Measurements from ENCODE around the gene NMRK2. TPM values are rescaled to one million over a fixed set of nuclear protein-coding genes. Genes with fewer than 3 reads are reported as not detected.

NMRK2 gene
- total and polyA plus RNA-seq, 2 donors (not counting 1 experiment from before 2014, with no cell fraction given): not detected

- no peak overlapping the region for H3K9ac ChIP-seq (ENCODE audit: low read length)
- peak; percentile 37 for DNase-seq
- H3K9me3 ChIP-seq (ENCODE audit: control extremely low read depth in 1 of 3, control insufficient read depth in 2 of 3, insufficient read depth in 1 of 3, low read length in 2 of 3): peaks cover 0 to 4% (median 0%) of the 10 kb centered on the region in 3 donors
- Mint-ChIP-seq H3K9me3 (ENCODE audit: insufficient read depth) (no peaks in the 10 kb centered on the region), H3K4me1 (peaks cover 35% of the 10 kb centered on the region), H3K27me3 (no peaks in the 10 kb centered on the region), H3K4me3 (no peak overlapping the region), H3K27ac (peak overlapping the region; percentile 50)
- H3K36me3 ChIP-seq (replicated peaks in 1 of 2; ENCODE audit: control extremely low read depth in 1 of 2, control insufficient read depth in 1 of 2, extremely low read depth in 1 of 2, insufficient read depth in 2 of 2, low read length in 1 of 2): peaks cover 3 to 84% of the 10 kb centered on the region in 2 experiments
- intact Hi-C loops (cut with micrococcal nuclease): no loop called here
- H2AFZ ChIP-seq (ENCODE audit: insufficient read depth, low read depth, low read length, poor library complexity, severe bottlenecking): no peak overlapping the region
- no peak overlapping the region for H3K4me3 ChIP-seq (ENCODE audit: control extremely low read depth in 1 of 5, extremely low read depth in 1 of 5, insufficient read depth in 1 of 5, low read depth in 2 of 5, low read length in 4 of 5)
- no peak overlapping the region for H3K4me2 ChIP-seq (replicated peaks; ENCODE audit: low read depth, low read length, poor library complexity, severe bottlenecking)
- no peak for TF ChIP-seq EZH2 (IDR thresholded peaks at IDR 0.05; ENCODE audit: borderline replicate concordance, insufficient read depth, low read depth, low read length, poor library complexity, severe bottlenecking)
- TF ChIP-seq CTCF (IDR thresholded peaks at IDR 0.05): no peak
- H4K20me1 ChIP-seq (ENCODE audit: control insufficient read depth, insufficient read depth, low read length, poor library complexity, severe bottlenecking): peaks cover 96% of the 10 kb centered on the region
- H3K4me1 ChIP-seq (ENCODE audit: control insufficient read depth in 2 of 2, insufficient read depth in 2 of 2, low read length in 2 of 2): peaks cover 11 to 18% of the 10 kb centered on the region in 2 donors
- CTCF ChIA-PET: no interaction called here
- peaks cover 43% of the 10 kb centered on the region for H3K79me2 ChIP-seq (ENCODE audit: control insufficient read depth, insufficient read depth, low read length)
- H3K27me3 ChIP-seq (replicated peaks in 1 of 4; ENCODE audit: control extremely low read depth in 1 of 4, control insufficient read depth in 3 of 4, insufficient read depth in 4 of 4, low read length in 3 of 4): no peaks in the 10 kb centered on the region
- no peak for ATAC-seq (ENCODE audit: low read depth)
- POLR2A ChIA-PET: no interaction called here
- no peak overlapping the region for H3K27ac ChIP-seq (ENCODE audit: low read length in 2 of 2)
- WGBS (ENCODE audit: insufficient coverage): 94% methylated on average over 26 of the region's 31 CpGs
These were observed 47.7 kb downstream of the NMRK2 start for GRCh38 chr19:3980353-3981251.

DNA sequence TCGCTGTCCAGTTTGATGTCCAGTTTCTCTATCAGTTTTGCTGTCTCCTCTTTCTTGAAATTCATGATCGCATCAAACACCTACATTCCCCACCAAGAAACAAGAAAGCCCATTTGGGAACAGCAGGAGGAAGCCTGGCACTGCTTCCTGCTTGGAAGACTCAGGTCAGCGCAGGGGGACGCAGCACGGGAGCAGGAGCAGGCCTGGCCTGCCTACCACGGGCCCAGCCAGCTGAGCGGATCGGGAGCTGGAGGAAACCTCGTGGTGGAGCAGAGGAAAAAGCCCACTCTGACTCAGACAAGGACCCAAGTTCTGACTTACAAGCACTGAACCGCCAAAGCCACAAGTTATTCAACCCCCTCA, 48.5 kb downstream of the NMRK2 start:
- H3K79me2 ChIP-seq (ENCODE audit: control insufficient read depth, insufficient read depth, low read length): peaks cover 43% of the 10 kb centered on the region
- 89% methylated on average over 10 of the region's 10 CpGs for WGBS (ENCODE audit: insufficient coverage)
- H3K9ac ChIP-seq (ENCODE audit: low read length): no peak overlapping the region
- DNase-seq (no peak), ATAC-seq (ENCODE audit: low read depth) (no peak)
- ChIA-PET POLR2A (no interaction called here), CTCF (no interaction called here)
- H4K20me1 ChIP-seq (ENCODE audit: control insufficient read depth, insufficient read depth, low read length, poor library complexity, severe bottlenecking): peaks cover 89% of the 10 kb centered on the region
- peaks cover 18 to 26% of the 10 kb centered on the region in 2 donors for H3K4me1 ChIP-seq (ENCODE audit: control insufficient read depth in 2 of 2, insufficient read depth in 2 of 2, low read length in 2 of 2)
- no peak overlapping the region for H3K27ac ChIP-seq (ENCODE audit: low read length in 2 of 2)
- H3K9me3 Mint-ChIP-seq (ENCODE audit: insufficient read depth): no peaks in the 10 kb centered on the region
- H3K4me2 ChIP-seq (replicated peaks; ENCODE audit: low read depth, low read length, poor library complexity, severe bottlenecking): no peak overlapping the region
- intact Hi-C loops (cut with micrococcal nuclease): no loop called here
- H3K36me3 ChIP-seq (replicated peaks in 1 of 2; ENCODE audit: control extremely low read depth in 1 of 2, control insufficient read depth in 1 of 2, extremely low read depth in 1 of 2, insufficient read depth in 2 of 2, low read length in 1 of 2): peaks cover 3 to 79% of the 10 kb centered on the region in 2 experiments
- no peak overlapping the region for H2AFZ ChIP-seq (ENCODE audit: insufficient read depth, low read depth, low read length, poor library complexity, severe bottlenecking)
- H3K4me3 Mint-ChIP-seq: no peak overlapping the region
- H3K27ac Mint-ChIP-seq: peak overlapping the region; percentile 50
- peaks cover 42% of the 10 kb centered on the region for H3K4me1 Mint-ChIP-seq
- TF ChIP-seq CTCF (IDR thresholded peaks at IDR 0.05) (no peak), EZH2 (IDR thresholded peaks at IDR 0.05; ENCODE audit: borderline replicate concordance, insufficient read depth, low read depth, low read length, poor library complexity, severe bottlenecking) (no peak)
- no peaks in the 10 kb centered on the region for H3K27me3 Mint-ChIP-seq
- peaks cover 0 to 4% (median 0%) of the 10 kb centered on the region in 3 donors for H3K9me3 ChIP-seq (ENCODE audit: control extremely low read depth in 1 of 3, control insufficient read depth in 2 of 3, insufficient read depth in 1 of 3, low read length in 2 of 3)
- no peak overlapping the region for H3K4me3 ChIP-seq (ENCODE audit: control extremely low read depth in 1 of 5, extremely low read depth in 1 of 5, insufficient read depth in 1 of 5, low read depth in 2 of 5, low read length in 4 of 5)
- no peaks in the 10 kb centered on the region for H3K27me3 ChIP-seq (replicated peaks in 1 of 4; ENCODE audit: control extremely low read depth in 1 of 4, control insufficient read depth in 3 of 4, insufficient read depth in 4 of 4, low read length in 3 of 4)
